B cell (primary cell): ENCODE measurements around the gene ZIC5.

Experiments used
- EZH2 ChIP-seq: IDR thresholded peaks from 2 replicates; pipeline ENCODE4 v1.6.1; 2012; ENCODE audit warnings: borderline replicate concordance, low read depth, mild to moderate bottlenecking, moderate library complexity, low read length; ENCODE audit not compliant: insufficient read depth, poor library complexity, severe bottlenecking
- TF ChIP-seq, protein P1 (sequence below): fragments of 200-600 bp; IDR thresholded peaks from one replicate; pipeline ENCODE4 v1.8.0; 2022; ENCODE audit warnings: antibody characterized with exemption, mild to moderate bottlenecking

DNA sequence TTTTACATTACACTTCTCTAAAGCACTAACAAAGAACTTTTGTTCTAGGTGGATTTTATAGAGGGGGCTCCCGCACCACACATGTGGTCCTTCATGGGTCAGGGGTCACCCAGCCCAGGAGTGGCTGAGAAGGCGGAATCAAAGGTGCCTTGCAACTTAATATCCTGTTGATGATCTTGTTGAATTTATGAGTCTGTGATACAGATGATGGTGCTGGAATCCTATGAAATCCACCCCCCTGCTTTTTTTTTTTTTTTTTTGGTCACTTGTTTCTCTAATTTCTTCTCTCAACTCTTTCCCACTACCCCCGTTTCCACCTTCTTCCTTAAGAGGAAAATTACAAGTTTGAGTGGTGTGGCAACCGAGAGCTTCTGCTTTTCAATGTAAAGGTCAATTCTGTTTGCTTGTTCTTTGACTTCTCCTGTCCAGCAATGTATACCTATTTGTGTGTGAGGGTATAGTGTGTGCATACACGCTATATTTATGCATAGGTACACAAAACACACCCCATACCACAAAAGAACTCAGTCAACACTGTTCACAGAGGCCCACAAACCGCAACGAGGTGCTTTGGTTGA is 5.9 kb upstream of the ZIC5 start:
- TF ChIP-seq, protein P1, sequence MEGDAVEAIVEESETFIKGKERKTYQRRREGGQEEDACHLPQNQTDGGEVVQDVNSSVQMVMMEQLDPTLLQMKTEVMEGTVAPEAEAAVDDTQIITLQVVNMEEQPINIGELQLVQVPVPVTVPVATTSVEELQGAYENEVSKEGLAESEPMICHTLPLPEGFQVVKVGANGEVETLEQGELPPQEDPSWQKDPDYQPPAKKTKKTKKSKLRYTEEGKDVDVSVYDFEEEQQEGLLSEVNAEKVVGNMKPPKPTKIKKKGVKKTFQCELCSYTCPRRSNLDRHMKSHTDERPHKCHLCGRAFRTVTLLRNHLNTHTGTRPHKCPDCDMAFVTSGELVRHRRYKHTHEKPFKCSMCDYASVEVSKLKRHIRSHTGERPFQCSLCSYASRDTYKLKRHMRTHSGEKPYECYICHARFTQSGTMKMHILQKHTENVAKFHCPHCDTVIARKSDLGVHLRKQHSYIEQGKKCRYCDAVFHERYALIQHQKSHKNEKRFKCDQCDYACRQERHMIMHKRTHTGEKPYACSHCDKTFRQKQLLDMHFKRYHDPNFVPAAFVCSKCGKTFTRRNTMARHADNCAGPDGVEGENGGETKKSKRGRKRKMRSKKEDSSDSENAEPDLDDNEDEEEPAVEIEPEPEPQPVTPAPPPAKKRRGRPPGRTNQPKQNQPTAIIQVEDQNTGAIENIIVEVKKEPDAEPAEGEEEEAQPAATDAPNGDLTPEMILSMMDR, result no peak
- no peak for TF ChIP-seq EZH2
